Hepatocyte (in vitro differentiated cells): ENCODE results near the gene DPP10. TPM values are rescaled to one million over a fixed set of nuclear protein-coding genes. Genes with fewer than 3 reads are reported as not detected.

Source experiments
- DNase-seq: peaks from one replicate; pipeline ENCODE4 v3.0.0-alpha.2; 2016; ENCODE audit warnings: low spot score
- H2AFZ ChIP-seq: fragments of 200-600 bp; sonication (generic); 2 replicates; pipeline ENCODE4 v1.6.0; 2016; ENCODE audit warnings: antibody characterized with exemption, mild to moderate bottlenecking
- H3K27ac ChIP-seq: fragments of 200-600 bp; sonication (generic); 2 replicates; pipeline ENCODE4 v1.5.1; 2016; ENCODE audit warnings: mild to moderate bottlenecking
- H3K27me3 ChIP-seq: fragments of 200-600 bp; sonication (generic); 2 replicates; pipeline ENCODE4 v1.6.1; 2016
- H3K36me3 ChIP-seq: fragments of 200-600 bp; sonication (generic); replicated peaks from 2 replicates; pipeline ENCODE4 v1.5.1; 2016; ENCODE audit warnings: low read depth; ENCODE audit not compliant: insufficient read depth
- H3K4me1 ChIP-seq: fragments of 200-600 bp; sonication (generic); 2 replicates; pipeline ENCODE4 v1.5.1; 2016; ENCODE audit warnings: mild to moderate bottlenecking, moderate library complexity; ENCODE audit not compliant: insufficient read depth
- H3K4me2 ChIP-seq: fragments of 200-600 bp; sonication (generic); 2 replicates; pipeline ENCODE4 v1.6.0; 2016
- H3K4me3 ChIP-seq: fragments of 200-600 bp; sonication (generic); 2 replicates; pipeline ENCODE4 v1.5.1; 2016; ENCODE audit warnings: mild to moderate bottlenecking
- H3K79me2 ChIP-seq: fragments of 200-600 bp; sonication (generic); 2 replicates; pipeline ENCODE4 v1.6.0; 2017; ENCODE audit warnings: mild to moderate bottlenecking
- H3K9me2 ChIP-seq: fragments of 200-600 bp; sonication (generic); replicated peaks from 2 replicates; pipeline ENCODE4 v1.6.0; 2017; ENCODE audit warnings: mild to moderate bottlenecking; ENCODE audit not compliant: insufficient read depth
- H3K9me3 ChIP-seq: fragments of 200-600 bp; sonication (generic); 2 replicates; pipeline ENCODE4 v1.5.1; 2016; ENCODE audit warnings: low read depth, mild to moderate bottlenecking
- H4K20me1 ChIP-seq: fragments of 200-600 bp; sonication (generic); 2 replicates; pipeline ENCODE4 v1.6.0; 2016; ENCODE audit warnings: mild to moderate bottlenecking; ENCODE audit not compliant: insufficient read depth, poor library complexity, severe bottlenecking
- EZH2 ChIP-seq: fragments of 200-600 bp; sonication (generic); IDR thresholded peaks from 2 replicates; pipeline ENCODE4 v1.6.1; 2016; ENCODE audit warnings: antibody characterized with exemption, mild to moderate bottlenecking, borderline replicate concordance
- EZH2phosphoT487 ChIP-seq: fragments of 200-600 bp; sonication (generic); IDR thresholded peaks from one replicate; pipeline ENCODE4 v1.6.1; 2018; ENCODE audit warnings: antibody characterized with exemption, mild to moderate bottlenecking, low read depth, moderate library complexity; ENCODE audit not compliant: unreplicated experiment, severe bottlenecking
- WGBS: methylation state at CpG from one replicate; pipeline ENCODE4 v1.1.6; 2016; ENCODE audit warnings: low lambda C conversion rate; ENCODE audit errors: missing lambda C conversion rate; 5-methylcytosine and 5-hydroxymethylcytosine counted together
- polyA plus RNA-seq: library from polyadenylated mRNA; unstranded; fragments of >200 nt; fragmentation: Nextera tagmentation; extraction: Ambion mirVana; gene quantifications from 2 replicates; pipeline ENCODE4 v1.2.1, GENCODE V29; 2016
- total RNA-seq: library from RNA; depleted of rRNA; stranded (reverse); fragments of >200 nt; gene quantifications from 2 replicates; pipeline ENCODE4 v1.2.3, GENCODE V29; 2014
- TF ChIP-seq, protein P1 (sequence below): fragments of 200-600 bp; sonication (generic); IDR thresholded peaks from 2 replicates; pipeline ENCODE4 v1.5.1; 2016; ENCODE audit warnings: antibody characterized with exemption, mild to moderate bottlenecking; ENCODE audit not compliant: poor library complexity

The DPP10 gene
- total and polyA plus RNA-seq, 2 experiments from 2014 or later: 5.0 to 15.7 TPM

DNA sequence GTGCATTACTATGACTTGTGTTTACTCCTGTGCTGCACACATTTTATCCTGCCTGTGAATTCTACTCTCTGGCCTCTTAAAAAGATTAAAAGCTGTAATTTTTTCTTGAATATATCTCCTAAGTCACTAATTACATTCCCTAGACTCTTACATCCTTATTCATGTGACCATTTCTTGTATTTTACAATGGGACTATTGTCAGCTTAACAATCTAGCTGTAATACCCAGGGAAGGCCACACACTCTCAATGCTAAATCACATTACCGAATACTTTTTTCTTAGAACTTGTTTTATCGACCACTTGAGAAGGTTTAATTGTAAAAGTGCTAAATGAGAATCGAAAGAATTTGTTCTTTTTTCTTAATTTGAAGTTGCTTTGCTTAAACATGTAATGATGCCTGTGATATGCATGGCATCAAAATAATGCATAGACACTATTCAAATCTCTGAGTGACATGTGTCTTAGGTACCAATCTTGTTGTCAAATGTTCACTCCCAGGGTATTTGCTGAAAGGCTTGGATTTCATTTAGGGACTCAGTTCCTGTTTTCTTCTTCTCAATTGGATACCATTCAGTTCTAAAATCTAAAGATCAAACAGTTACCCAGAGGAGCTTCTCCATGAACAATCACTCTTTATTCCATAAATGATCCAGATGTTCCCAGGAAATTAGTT is 498.5 kb downstream of the DPP10 start:
- TF ChIP-seq, protein P1, sequence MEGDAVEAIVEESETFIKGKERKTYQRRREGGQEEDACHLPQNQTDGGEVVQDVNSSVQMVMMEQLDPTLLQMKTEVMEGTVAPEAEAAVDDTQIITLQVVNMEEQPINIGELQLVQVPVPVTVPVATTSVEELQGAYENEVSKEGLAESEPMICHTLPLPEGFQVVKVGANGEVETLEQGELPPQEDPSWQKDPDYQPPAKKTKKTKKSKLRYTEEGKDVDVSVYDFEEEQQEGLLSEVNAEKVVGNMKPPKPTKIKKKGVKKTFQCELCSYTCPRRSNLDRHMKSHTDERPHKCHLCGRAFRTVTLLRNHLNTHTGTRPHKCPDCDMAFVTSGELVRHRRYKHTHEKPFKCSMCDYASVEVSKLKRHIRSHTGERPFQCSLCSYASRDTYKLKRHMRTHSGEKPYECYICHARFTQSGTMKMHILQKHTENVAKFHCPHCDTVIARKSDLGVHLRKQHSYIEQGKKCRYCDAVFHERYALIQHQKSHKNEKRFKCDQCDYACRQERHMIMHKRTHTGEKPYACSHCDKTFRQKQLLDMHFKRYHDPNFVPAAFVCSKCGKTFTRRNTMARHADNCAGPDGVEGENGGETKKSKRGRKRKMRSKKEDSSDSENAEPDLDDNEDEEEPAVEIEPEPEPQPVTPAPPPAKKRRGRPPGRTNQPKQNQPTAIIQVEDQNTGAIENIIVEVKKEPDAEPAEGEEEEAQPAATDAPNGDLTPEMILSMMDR: no peak
- no peak for TF ChIP-seq EZH2phosphoT487
- TF ChIP-seq EZH2: no peak
- H3K4me1 ChIP-seq: no peaks in the 10 kb centered on the region
- WGBS: 88% methylated on average over 3 of the region's 3 CpGs

DNA sequence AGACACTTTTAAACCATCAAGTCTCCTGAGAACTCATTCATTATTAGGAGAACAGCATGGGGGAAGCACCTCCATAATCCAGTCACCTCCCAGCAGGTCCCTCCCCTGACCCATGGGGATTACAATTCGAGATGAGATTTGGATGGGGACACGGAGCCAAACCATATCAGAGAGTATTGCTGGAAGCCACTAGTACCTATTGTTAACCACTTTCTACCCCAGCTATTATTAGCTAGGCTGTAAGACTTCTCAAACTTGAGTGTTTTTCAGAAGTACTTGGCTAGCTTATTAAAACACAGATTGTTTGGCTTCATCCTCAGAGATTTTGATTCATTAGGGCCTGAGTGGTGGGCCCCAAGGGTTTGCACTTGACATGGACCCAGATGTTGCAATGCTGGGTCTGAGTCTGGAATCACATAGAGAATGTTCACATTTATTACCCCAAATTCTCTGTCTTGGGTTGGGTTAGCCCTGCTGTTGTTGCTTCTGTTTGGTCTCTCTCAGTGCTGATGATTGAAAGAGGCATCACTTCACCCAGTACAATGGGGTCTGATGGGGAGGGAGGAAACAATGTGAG is 506.9 kb downstream of the DPP10 start:
- Histone ChIP-seq H3K79me2 (no peaks in the 10 kb centered on the region), H3K4me1 (no peaks in the 10 kb centered on the region), H3K4me2 (no peak overlapping the region), H3K9me3 (no peaks in the 10 kb centered on the region), H3K9me2 (no peaks in the 10 kb centered on the region), H4K20me1 (no peaks in the 10 kb centered on the region), H3K4me3 (no peak overlapping the region), H3K36me3 (no peaks in the 10 kb centered on the region), H2AFZ (no peak overlapping the region), H3K27ac (no peak overlapping the region), H3K27me3 (no peaks in the 10 kb centered on the region)
- TF ChIP-seq, protein P1: no peak
- TF ChIP-seq EZH2phosphoT487: no peak
- TF ChIP-seq EZH2: no peak
- DNase-seq: no peak
- 78% methylated on average over 2 of the region's 2 CpGs for WGBS

More for the DNA sequence above, 498.5 kb downstream of the DPP10 start:
- H3K9me3 ChIP-seq: no peaks in the 10 kb centered on the region
- no peaks in the 10 kb centered on the region for H4K20me1 ChIP-seq
- DNase-seq: no peak
- H3K36me3 ChIP-seq: no peaks in the 10 kb centered on the region
- no peaks in the 10 kb centered on the region for H3K79me2 ChIP-seq
- H3K27me3 ChIP-seq: no peaks in the 10 kb centered on the region
- H2AFZ ChIP-seq: no peak overlapping the region
- H3K27ac ChIP-seq: no peak overlapping the region
- no peak overlapping the region for H3K4me3 ChIP-seq
- H3K4me2 ChIP-seq: no peak overlapping the region
- no peaks in the 10 kb centered on the region for H3K9me2 ChIP-seq

DNA sequence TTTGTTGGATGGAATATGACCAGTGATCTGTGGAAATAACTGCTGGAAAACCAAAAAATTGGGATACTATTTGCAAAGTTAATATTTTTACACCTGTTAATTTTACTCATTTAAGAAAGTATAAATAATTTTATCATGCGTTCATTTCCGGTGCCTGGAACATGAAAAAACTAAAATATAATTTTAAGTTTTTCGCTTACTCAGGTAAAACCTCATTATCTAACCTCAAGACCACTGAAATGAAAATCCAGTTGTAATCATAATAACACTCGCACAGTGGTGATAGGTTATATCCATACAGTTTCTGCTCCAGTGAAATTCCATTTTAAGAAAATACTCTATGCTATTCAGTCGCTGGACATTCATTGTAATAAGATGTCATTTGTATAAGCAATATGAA is 517.9 kb downstream of the DPP10 start:
- no peaks in the 10 kb centered on the region for H3K9me2 ChIP-seq

More for the DNA sequence above, 517.9 kb downstream of the DPP10 start:
- DNase-seq: no peak
- Histone ChIP-seq H3K9me3 (no peaks in the 10 kb centered on the region), H3K4me1 (no peaks in the 10 kb centered on the region), H3K27ac (no peak overlapping the region), H2AFZ (no peak overlapping the region), H3K79me2 (no peaks in the 10 kb centered on the region), H3K4me2 (no peak overlapping the region), H3K4me3 (no peak overlapping the region), H3K27me3 (no peaks in the 10 kb centered on the region), H4K20me1 (no peaks in the 10 kb centered on the region), H3K36me3 (no peaks in the 10 kb centered on the region)
- TF ChIP-seq EZH2phosphoT487 (no peak), EZH2 (no peak)
- TF ChIP-seq, protein P1: no peak
- 97% methylated on average over 5 of the region's 5 CpGs for WGBS
